HEK293T (cell line): ENCODE measurements around the gene SRPK3.
"Not testable (repeated sequence)": the region's sequence is repeated elsewhere in the genome, so short reads cannot be mapped to it uniquely, and the experiment has no call there.

Experiments
- CTCF ChIA-PET: fragments of 350-600 bp; formaldehyde crosslinking; extraction: SDS; loops from one replicate; lab custom pipeline; 2021; ENCODE audit warnings: antibody characterized with exemption, inconsistent platforms; lab: Yijun Ruan, JAX
- POLR2A ChIA-PET: fragments of 350-600 bp; formaldehyde crosslinking; extraction: SDS; loops from one replicate; lab custom pipeline; 2020; ENCODE audit warnings: antibody characterized with exemption, inconsistent platforms; lab: Yijun Ruan, JAX
- DNase-seq: peaks from one replicate; pipeline ENCODE4 v3.0.0; 2012; ENCODE audit warnings: mixed read lengths; ENCODE audit errors: extremely low spot score
- ARNT ChIP-seq: fragments of 450-650 bp; IDR thresholded peaks from 2 replicates; pipeline ENCODE4 v1.6.1; 2017; ENCODE audit warnings: mild to moderate bottlenecking
- BHLHE40 ChIP-seq: fragments of 450-650 bp; IDR thresholded peaks from 2 replicates; pipeline ENCODE4 v1.6.1; 2016; ENCODE audit warnings: mild to moderate bottlenecking, moderate library complexity, borderline replicate concordance
- CTBP1 ChIP-seq: fragments of 450-650 bp; IDR thresholded peaks from 2 replicates; pipeline ENCODE4 v1.6.1; 2016; ENCODE audit warnings: borderline replicate concordance
- ELF4 ChIP-seq: fragments of 450-650 bp; IDR thresholded peaks from 2 replicates; pipeline ENCODE4 v1.6.1; 2017; ENCODE audit warnings: antibody characterized with exemption
- FOXA1 ChIP-seq: fragments of 450-650 bp; IDR thresholded peaks from 2 replicates; pipeline ENCODE4 v1.6.1; 2016; ENCODE audit warnings: mild to moderate bottlenecking
- FOXK2 ChIP-seq: fragments of 450-650 bp; IDR thresholded peaks from 2 replicates; pipeline ENCODE4 v1.6.1; 2016; ENCODE audit warnings: mild to moderate bottlenecking
- FOXM1 ChIP-seq: fragments of 450-650 bp; IDR thresholded peaks from 2 replicates; pipeline ENCODE4 v1.6.1; 2017; ENCODE audit warnings: mild to moderate bottlenecking, borderline replicate concordance
- HDGF ChIP-seq: fragments of 450-650 bp; IDR thresholded peaks from 2 replicates; pipeline ENCODE4 v1.6.1; 2017; ENCODE audit warnings: antibody characterized with exemption, borderline replicate concordance
- L3MBTL2 ChIP-seq: fragments of 450-650 bp; conservative IDR thresholded peaks from 2 replicates; pipeline ENCODE4 v1.6.1; 2016; ENCODE audit warnings: mild to moderate bottlenecking
- LEF1 ChIP-seq: fragments of 450-650 bp; IDR thresholded peaks from 2 replicates; pipeline ENCODE4 v1.6.1; 2017; ENCODE audit warnings: mild to moderate bottlenecking, borderline replicate concordance
- NFRKB ChIP-seq: fragments of 450-650 bp; IDR thresholded peaks from 2 replicates; pipeline ENCODE4 v1.6.1; 2016; ENCODE audit warnings: mild to moderate bottlenecking, moderate library complexity
- PKNOX1 ChIP-seq: fragments of 450-650 bp; IDR thresholded peaks from 2 replicates; pipeline ENCODE4 v1.6.1; 2016
- SP1 ChIP-seq: fragments of 450-650 bp; IDR thresholded peaks from 2 replicates; pipeline ENCODE4 v1.6.1; 2017
- SUZ12 ChIP-seq: fragments of 450-650 bp; IDR thresholded peaks from 2 replicates; pipeline ENCODE4 v1.6.1; 2016; ENCODE audit warnings: mild to moderate bottlenecking
- TARDBP ChIP-seq: fragments of 450-650 bp; IDR thresholded peaks from 2 replicates; pipeline ENCODE4 v1.6.1; 2016
- ZNF384 ChIP-seq: fragments of 450-650 bp; IDR thresholded peaks from 2 replicates; pipeline ENCODE4 v1.6.1; 2016

SRPK3 gene

DNA sequence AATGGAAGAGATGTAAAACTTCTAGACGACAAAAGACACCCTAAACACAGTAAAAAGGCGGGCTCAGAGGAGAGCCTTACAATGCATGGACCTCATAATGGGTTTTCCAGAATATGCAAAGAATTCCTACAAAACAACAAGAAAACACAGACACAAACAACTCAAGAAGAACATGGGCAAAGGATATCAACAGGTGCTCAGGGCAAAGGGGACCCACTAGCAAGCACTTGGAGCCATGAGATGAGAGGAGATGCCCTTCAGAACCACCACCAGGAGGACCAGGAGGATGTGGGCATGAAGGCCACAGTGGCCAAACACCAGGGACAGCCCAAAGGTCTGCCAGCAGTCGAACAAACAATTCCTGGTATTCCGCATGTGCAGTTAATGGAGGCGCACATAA, 32.3 kb downstream of the SRPK3 start:
- ChIA-PET POLR2A (no interaction called here), CTCF (no interaction called here)

GRCh38 chrX:153814591-153815315, 33.9 kb downstream of the SRPK3 start:
- CTCF ChIA-PET = no interaction called here
- TF ChIP-seq ELF4 (no peak), FOXM1 (no peak), BHLHE40 (no peak), ARNT (no peak), CTBP1 (no peak), ZNF384 (no peak), TARDBP (no peak), L3MBTL2 (no peak), HDGF (no peak), SP1 (no peak), SUZ12 (no peak), FOXK2 (no peak)
- POLR2A ChIA-PET = no interaction called here
- no peak for DNase-seq

More for the DNA sequence above, 32.3 kb downstream of the SRPK3 start:
- TF ChIP-seq FOXK2 (no peak), BHLHE40 (no peak), PKNOX1 (no peak), SUZ12 (no peak), ARNT (no peak), HDGF (no peak), L3MBTL2 (no peak)
- DNase-seq = no peak

DNA sequence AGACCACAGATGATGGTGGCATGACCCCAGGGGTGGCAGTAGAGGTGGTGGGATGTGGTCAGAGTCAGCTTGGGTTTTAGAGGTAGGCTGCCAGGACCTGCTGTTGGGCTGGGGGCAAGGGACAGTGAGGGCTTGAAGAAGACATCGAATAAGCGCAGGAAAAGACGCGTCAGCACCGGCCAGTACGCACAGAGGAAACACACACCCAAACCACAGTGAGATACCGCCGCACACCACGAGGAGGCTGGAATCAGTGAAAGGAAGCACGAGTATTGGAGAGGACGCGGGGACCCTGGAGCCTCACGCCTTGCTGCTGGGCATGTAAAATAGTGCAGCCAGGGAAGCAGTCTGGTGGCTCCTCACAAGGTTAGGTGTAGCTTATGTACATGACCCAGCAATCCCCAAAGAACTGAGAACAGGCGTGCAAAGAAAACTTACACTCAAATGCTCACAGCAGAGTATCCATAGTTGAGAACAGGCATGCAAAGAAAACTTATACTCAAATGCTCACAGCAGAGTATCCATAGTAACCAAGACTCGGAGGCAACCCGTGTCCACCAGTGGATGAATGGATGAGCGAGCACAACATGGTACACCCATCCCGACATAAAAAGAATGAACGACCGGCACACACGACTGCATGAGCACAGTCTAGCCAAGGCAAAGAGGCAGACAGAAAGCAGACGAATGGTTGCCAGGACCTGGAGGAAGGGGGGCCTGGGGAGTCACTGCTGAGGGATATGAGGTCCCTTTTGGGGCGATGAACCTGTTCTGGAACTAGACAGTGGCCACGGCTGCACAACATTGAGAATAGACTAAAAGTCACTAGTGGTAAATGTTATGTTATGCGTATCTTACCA, 36.2 kb downstream of the SRPK3 start:
- TF ChIP-seq SUZ12 (no peak), FOXK2 (no peak), FOXA1 (no peak), ZNF384 (no peak), SP1 (no peak), NFRKB (no peak), PKNOX1 (no peak), TARDBP (no peak), BHLHE40 (no peak), L3MBTL2 (no peak)
- DNase-seq = no peak
- CTCF ChIA-PET = no interaction called here
- POLR2A ChIA-PET = no interaction called here

GRCh38 chrX:153818064-153818463, 37.2 kb downstream of the SRPK3 start:
- ChIA-PET CTCF (interaction anchor here (0.6 to 2.3 kb wide), 2 partner anchors 129 to 285 kb away, joined by 3 to 10 read pairs; no protein-coding TSS in a partner anchor), POLR2A (interaction anchor here (1.4 kb wide), 1 partner anchor 10 kb away, joined by 3 read pairs; no protein-coding TSS in a partner anchor)
- not testable (repeated sequence) for DNase-seq

- ChIA-PET CTCF (interaction anchor here (0.6 to 2.3 kb wide), 2 partner anchors 128 to 284 kb away, joined by 3 to 10 read pairs; no protein-coding TSS in a partner anchor), POLR2A (interaction anchor here (0.8 to 1.4 kb wide), 4 partner anchors 9 to 116 kb away, joined by 3 to 4 read pairs (median 3); partner anchors contain the start of genes IDH3G, NAA10 and SSR4)
- TF ChIP-seq FOXK2 (no peak), HDGF (no peak), FOXA1 (no peak), PKNOX1 (no peak), SP1 (no peak), FOXM1 (no peak), L3MBTL2 (no peak; the same call in 1 of the 2 replicates), LEF1 (no peak), ZNF384 (no peak), ELF4 (no peak), SUZ12 (no peak), BHLHE40 (no peak), NFRKB (no peak), TARDBP (no peak), ARNT (no peak), CTBP1 (no peak)
- DNase-seq = peak; percentile 82
These were observed 37.9 kb downstream of the SRPK3 start for GRCh38 chrX:153818571-153819383.
